CD4-positive, alpha-beta T cell (primary cell): ENCODE measurements around the gene MTHFR. TPM values are rescaled to one million over a fixed set of nuclear protein-coding genes. Genes with fewer than 3 reads are reported as not detected.
A peak's percentile ranks its signal among the peaks of the same experiment; 100 is the strongest.

Source experiments
- ATAC-seq: fragments of 200-7000 bp; cut with Tn5 transposase; one replicate; pipeline ENCODE4 v1.10.0; 2022; ENCODE audit warnings: mild to moderate bottlenecking; ENCODE audit not compliant: poor library complexity
- CTCF ChIA-PET: fragments of 350-600 bp; sonication (Branson Sonifier 250); formaldehyde crosslinking; loops from one replicate; lab custom pipeline; 2021; ENCODE audit warnings: antibody characterized with exemption, inconsistent platforms; lab: Charles Lee
- POLR2A ChIA-PET: fragments of 350-600 bp; sonication (Branson Sonifier 250); formaldehyde crosslinking; loops from one replicate; lab custom pipeline; 2021; ENCODE audit warnings: antibody characterized with exemption, inconsistent platforms; lab: Charles Lee
- DNase-seq, 14 experiments: peaks; one replicate each; pipeline ENCODE4 v3.0.0-alpha.2; 2013 to 2020; ENCODE audit warnings: mixed read lengths in 2 of 14
- H3K27ac ChIP-seq, 2 donors: one replicate each; pipeline versions ENCODE4 v1.5.1 to v1.7.0; 2013; ENCODE audit warnings: low read length in 2 of 2, low read depth in 1 of 2, mild to moderate bottlenecking in 1 of 2
- H3K27me3 ChIP-seq, 2 experiments: 1 replicate in 1 of 2; 2 replicates in 1 of 2; pipeline versions ENCODE4 v1.6.1 to v1.7.0; 2013; ENCODE audit warnings: low read length in 2 of 2, control low read depth in 1 of 2, mild to moderate bottlenecking in 1 of 2, moderate library complexity in 1 of 2; ENCODE audit not compliant: insufficient read depth in 2 of 2, control insufficient read depth in 1 of 2
- H3K36me3 ChIP-seq: one replicate; pipeline ENCODE4 v1.6.1; 2013; ENCODE audit warnings: low read length, control low read depth; ENCODE audit not compliant: insufficient read depth
- H3K4me1 ChIP-seq: one replicate; pipeline ENCODE4 v1.6.1; 2013; ENCODE audit warnings: low read length, control low read depth; ENCODE audit not compliant: insufficient read depth
- H3K4me3 ChIP-seq: one replicate; pipeline ENCODE4 v1.5.1; 2013; ENCODE audit warnings: mild to moderate bottlenecking, low read length, moderate library complexity
- H3K9me3 ChIP-seq, 2 experiments: 1 replicate in 1 of 2; 2 replicates in 1 of 2; pipeline versions ENCODE4 v1.6.1 to v1.7.0; 2013; ENCODE audit warnings: low read length in 2 of 2, mild to moderate bottlenecking in 2 of 2, control low read depth in 1 of 2, moderate library complexity in 1 of 2; ENCODE audit not compliant: control insufficient read depth in 1 of 2, insufficient read depth in 1 of 2
- H3K27ac Mint-ChIP-seq: one replicate; pipeline ENCODE4 v1.8.0; 2020; ENCODE audit warnings: mixed read lengths
- H3K27me3 Mint-ChIP-seq: one replicate; pipeline ENCODE4 v1.8.0; 2021; ENCODE audit warnings: mixed read lengths
- H3K36me3 Mint-ChIP-seq: one replicate; pipeline ENCODE4 v1.8.0; 2021; ENCODE audit warnings: low read depth, mixed read lengths
- H3K4me1 Mint-ChIP-seq: one replicate; pipeline ENCODE4 v1.8.0; 2021; ENCODE audit warnings: low read depth, mixed read lengths
- H3K4me3 Mint-ChIP-seq: one replicate; pipeline ENCODE4 v1.8.0; 2020; ENCODE audit warnings: mild to moderate bottlenecking, mixed read lengths
- H3K9me3 Mint-ChIP-seq: one replicate; pipeline ENCODE4 v1.8.0; 2020; ENCODE audit warnings: mixed read lengths
- intact Hi-C, 2 experiments: fragments of 100-400 bp; cut with DNase I in 1 of 2; cut with micrococcal nuclease in 1 of 2; formaldehyde crosslinking; loops; one replicate each; pipeline versions ENCODE4 v1.15.1 to v1.9.0; 2023 to 2025; cut with DNase I, micrococcal nuclease
- total RNA-seq, 174 experiments: library from RNA in 2 of 174; stranded (reverse) in 2 of 174; gene quantifications; one replicate each; pipeline ENCODE4 v1.2.3 and lab custom pipeline; 2021 to 2026
- TF ChIP-seq, protein P1 (sequence below): fragments of 200-600 bp; IDR thresholded peaks from one replicate; pipeline ENCODE4 v1.8.0; 2022; ENCODE audit warnings: antibody characterized with exemption, mild to moderate bottlenecking

MTHFR gene
- total RNA-seq, 2 experiments from 2014 or later = 30.8 to 31.3 TPM

DNA sequence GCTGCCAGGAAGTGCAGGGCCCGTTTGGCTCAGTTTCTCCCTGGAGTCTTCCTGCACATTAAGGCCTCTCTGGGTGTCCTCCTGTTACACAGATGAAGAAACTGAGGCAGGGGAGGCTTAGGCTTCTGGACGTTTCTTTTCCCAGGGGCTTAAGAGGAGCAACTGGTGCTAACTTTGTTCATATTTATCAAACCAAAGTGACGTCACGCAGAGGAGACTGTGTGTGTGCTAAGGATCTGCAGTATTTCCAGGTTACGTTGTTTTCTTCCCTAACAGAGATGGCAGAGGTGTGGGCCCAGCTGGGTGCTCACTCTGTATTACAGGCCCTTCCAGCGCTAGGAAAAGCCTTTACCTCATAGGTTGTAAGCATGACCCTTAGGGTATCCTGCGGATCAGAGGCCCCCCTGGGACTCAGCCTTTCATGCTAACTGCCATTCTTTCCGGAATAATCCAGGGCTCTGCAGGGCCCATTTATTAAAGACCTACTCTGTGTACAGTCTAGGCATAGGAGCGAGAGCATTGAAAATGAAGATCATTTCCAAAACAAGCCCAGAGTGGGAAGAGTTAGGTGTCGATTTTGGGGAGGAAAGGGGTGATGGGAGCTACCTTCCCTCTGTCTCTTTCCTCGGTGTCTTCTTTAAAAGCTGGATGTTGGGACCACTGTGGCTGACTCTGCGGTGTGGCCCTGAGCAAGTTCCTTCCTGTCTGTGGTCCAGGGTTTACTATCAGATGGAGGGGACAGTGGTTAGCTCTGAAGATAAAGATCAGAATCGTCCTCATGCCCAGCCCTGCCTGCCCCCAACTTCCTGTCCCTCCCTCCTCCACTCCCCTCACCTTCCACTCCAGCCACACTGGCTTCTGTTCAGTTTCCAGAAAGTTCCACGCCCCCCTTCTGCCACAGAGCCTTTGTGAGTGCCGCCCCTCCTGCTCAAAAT lies 65.2 kb downstream of the MTHFR start:
- H3K27me3 ChIP-seq = no peaks in the 10 kb centered on the region
- ChIA-PET POLR2A (interaction anchor here (0.7 to 2.0 kb wide), 6 partner anchors 10 to 728 kb away, joined by 3 to 9 read pairs (median 4); partner anchors contain the start of genes FBXO6 and TARDBP), CTCF (interaction anchor here (1.3 to 1.7 kb wide), 2 partner anchors 21 kb away, joined by 5 read pairs; no protein-coding TSS in a partner anchor)
- peak overlapping the region; percentile 51 for H3K4me3 Mint-ChIP-seq
- peak overlapping the region; percentile 1 for H3K4me3 ChIP-seq
- TF ChIP-seq, protein P1, sequence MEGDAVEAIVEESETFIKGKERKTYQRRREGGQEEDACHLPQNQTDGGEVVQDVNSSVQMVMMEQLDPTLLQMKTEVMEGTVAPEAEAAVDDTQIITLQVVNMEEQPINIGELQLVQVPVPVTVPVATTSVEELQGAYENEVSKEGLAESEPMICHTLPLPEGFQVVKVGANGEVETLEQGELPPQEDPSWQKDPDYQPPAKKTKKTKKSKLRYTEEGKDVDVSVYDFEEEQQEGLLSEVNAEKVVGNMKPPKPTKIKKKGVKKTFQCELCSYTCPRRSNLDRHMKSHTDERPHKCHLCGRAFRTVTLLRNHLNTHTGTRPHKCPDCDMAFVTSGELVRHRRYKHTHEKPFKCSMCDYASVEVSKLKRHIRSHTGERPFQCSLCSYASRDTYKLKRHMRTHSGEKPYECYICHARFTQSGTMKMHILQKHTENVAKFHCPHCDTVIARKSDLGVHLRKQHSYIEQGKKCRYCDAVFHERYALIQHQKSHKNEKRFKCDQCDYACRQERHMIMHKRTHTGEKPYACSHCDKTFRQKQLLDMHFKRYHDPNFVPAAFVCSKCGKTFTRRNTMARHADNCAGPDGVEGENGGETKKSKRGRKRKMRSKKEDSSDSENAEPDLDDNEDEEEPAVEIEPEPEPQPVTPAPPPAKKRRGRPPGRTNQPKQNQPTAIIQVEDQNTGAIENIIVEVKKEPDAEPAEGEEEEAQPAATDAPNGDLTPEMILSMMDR = no peak
- ATAC-seq = no peak
- H3K9me3 ChIP-seq = no peaks in the 10 kb centered on the region
- H3K36me3 Mint-ChIP-seq = peaks cover 5% of the 10 kb centered on the region
- intact Hi-C loops = no loop called here
- H3K27ac ChIP-seq = no peak overlapping the region
- peak in 5 of 14 experiments; percentile 15 to 63 (median 39) for DNase-seq
- no peaks in the 10 kb centered on the region for H3K9me3 Mint-ChIP-seq
- peaks cover 68% of the 10 kb centered on the region for H3K4me1 Mint-ChIP-seq
- peaks cover 72% of the 10 kb centered on the region for H3K4me1 ChIP-seq
- peaks cover 5% of the 10 kb centered on the region for H3K36me3 ChIP-seq
- H3K27ac Mint-ChIP-seq = peak overlapping the region; percentile 24
- H3K27me3 Mint-ChIP-seq = no peaks in the 10 kb centered on the region

DNA sequence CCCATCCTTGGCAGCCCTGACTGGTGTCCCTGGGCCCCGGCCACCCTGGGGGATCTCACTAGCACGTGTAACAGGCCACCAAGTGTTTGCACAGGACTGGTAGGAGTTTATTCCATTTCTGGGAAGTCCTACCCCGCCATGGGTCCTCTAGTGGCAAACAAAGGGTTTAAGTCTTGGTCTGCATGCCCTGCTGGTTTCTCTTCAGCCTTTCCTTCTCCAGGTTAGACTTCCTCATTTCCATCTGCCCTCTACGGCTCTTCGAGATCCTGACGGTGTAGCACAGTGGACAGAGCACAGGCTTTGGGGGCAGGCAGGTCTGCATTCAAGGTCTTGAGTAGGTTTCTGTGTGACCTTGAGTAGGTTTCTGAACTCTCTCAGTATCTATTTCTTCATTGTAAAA lies 67.0 kb downstream of the MTHFR start:
- DNase-seq (no peak), ATAC-seq (no peak)
- intact Hi-C loops = loop anchor here in 1 of 2 experiments (5.0 kb wide), 1 partner anchor 64 kb away; no protein-coding TSS in a partner anchor
- H3K27ac Mint-ChIP-seq = peak overlapping the region; percentile 36
- H3K27ac ChIP-seq = no peak overlapping the region
- no peaks in the 10 kb centered on the region for H3K9me3 ChIP-seq
- peaks cover 1% of the 10 kb centered on the region for H3K36me3 ChIP-seq
- no peaks in the 10 kb centered on the region for H3K36me3 Mint-ChIP-seq
- H3K4me3 Mint-ChIP-seq = peak overlapping the region; percentile 96
- no peaks in the 10 kb centered on the region for H3K27me3 ChIP-seq
- TF ChIP-seq, protein P1 = no peak
- ChIA-PET POLR2A (interaction anchor here (1.8 kb wide), 1 partner anchor 726 kb away, joined by 4 read pairs; the partner anchor contains the start of gene TARDBP), CTCF (interaction anchor here (1.3 to 1.7 kb wide), 3 partner anchors 10 to 19 kb away, joined by 3 to 6 read pairs (median 5); no protein-coding TSS in a partner anchor)
- H3K9me3 Mint-ChIP-seq = no peaks in the 10 kb centered on the region
- H3K4me1 ChIP-seq = peaks cover 75% of the 10 kb centered on the region
- no peaks in the 10 kb centered on the region for H3K27me3 Mint-ChIP-seq
- H3K4me3 ChIP-seq = no peak overlapping the region
- H3K4me1 Mint-ChIP-seq = peaks cover 72% of the 10 kb centered on the region

DNA sequence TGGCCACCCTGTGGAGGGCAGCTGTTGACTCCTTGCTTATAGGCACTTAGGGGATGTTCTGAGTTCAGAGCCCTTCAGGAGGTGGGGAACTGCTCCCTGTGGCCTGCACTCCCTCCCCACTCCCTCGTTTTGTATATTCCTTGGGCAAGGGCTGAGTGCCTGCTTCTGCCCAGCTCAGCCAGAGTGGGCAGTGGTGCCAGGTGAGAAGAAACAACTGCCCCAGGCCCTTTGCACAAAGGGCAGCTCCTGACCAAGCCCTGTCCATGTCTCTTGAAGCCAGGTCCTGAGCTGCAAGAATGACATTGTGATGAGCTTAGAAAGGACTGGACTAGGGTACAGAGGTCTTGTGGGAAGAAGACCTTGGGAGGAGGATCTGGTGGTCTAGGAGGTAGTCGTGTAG lies 67.7 kb downstream of the MTHFR start:
- H3K27ac ChIP-seq = no peak overlapping the region
- H3K36me3 ChIP-seq = no peaks in the 10 kb centered on the region
- H3K4me1 Mint-ChIP-seq = peaks cover 74% of the 10 kb centered on the region
- peak overlapping the region; percentile 43 for H3K27ac Mint-ChIP-seq
- intact Hi-C loops = loop anchor here in 1 of 2 experiments (5.0 kb wide), 1 partner anchor 64 kb away; no protein-coding TSS in a partner anchor
- CTCF ChIA-PET = interaction anchor here (1.7 to 4.3 kb wide), 2 partner anchors 11 to 18 kb away, joined by 6 to 30 read pairs; no protein-coding TSS in a partner anchor
- no peak overlapping the region for H3K4me3 ChIP-seq
- TF ChIP-seq, protein P1 = no peak
- ATAC-seq = no peak
- H3K4me1 ChIP-seq = peaks cover 75% of the 10 kb centered on the region
- no peaks in the 10 kb centered on the region for H3K27me3 ChIP-seq
- POLR2A ChIA-PET = interaction anchor here (2.8 to 4.0 kb wide), 3 partner anchors 19 to 170 kb away, joined by 22 to 44 read pairs (median 22); partner anchors contain the start of gene FBXO6
- no peaks in the 10 kb centered on the region for H3K27me3 Mint-ChIP-seq
- H3K9me3 ChIP-seq = no peaks in the 10 kb centered on the region
- H3K9me3 Mint-ChIP-seq = no peaks in the 10 kb centered on the region
- DNase-seq = no peak
- peak overlapping the region; percentile 96 for H3K4me3 Mint-ChIP-seq
- H3K36me3 Mint-ChIP-seq = no peaks in the 10 kb centered on the region
